ENCODE measurements around the gene METRNL.

Gene METRNL

DNA sequence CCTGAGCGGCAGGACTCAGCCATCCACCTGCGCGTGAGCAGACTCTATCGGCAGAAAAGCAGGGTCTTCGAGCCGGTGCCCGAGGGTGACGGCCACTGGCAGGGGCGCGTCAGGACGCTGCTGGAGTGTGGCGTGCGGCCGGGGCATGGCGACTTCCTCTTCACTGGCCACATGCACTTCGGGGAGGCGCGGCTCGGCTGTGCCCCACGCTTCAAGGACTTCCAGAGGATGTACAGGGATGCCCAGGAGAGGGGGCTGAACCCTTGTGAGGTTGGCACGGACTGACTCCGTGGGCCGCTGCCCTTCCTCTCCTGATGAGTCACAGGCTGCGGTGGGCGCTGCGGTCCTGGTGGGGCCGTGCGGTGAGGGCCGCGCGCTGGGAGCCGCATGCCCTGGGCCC, 14.9 kb downstream of the METRNL start:
- no peak for FAIRE-seq

DNA sequence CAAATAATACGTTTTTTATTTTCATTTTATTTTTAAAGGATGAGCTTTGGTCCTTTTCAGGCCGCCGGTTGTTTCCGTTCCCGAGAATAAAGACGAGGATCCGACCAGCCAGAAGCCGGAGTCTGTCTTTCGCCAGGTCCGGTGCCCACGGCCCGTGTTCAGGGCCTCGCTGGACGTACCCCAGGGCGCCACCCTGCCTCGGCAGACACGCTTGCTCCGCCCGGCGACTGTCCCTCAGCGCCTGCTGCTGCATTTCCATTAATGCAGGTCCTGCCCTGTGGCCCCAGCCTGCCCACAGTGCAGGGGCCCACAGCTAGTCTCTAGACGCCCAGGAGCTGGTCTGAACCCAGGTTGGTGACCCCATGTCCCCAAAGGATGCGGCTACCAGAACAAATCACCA, 15.6 kb downstream of the METRNL start:
- FAIRE-seq = no peak

DNA sequence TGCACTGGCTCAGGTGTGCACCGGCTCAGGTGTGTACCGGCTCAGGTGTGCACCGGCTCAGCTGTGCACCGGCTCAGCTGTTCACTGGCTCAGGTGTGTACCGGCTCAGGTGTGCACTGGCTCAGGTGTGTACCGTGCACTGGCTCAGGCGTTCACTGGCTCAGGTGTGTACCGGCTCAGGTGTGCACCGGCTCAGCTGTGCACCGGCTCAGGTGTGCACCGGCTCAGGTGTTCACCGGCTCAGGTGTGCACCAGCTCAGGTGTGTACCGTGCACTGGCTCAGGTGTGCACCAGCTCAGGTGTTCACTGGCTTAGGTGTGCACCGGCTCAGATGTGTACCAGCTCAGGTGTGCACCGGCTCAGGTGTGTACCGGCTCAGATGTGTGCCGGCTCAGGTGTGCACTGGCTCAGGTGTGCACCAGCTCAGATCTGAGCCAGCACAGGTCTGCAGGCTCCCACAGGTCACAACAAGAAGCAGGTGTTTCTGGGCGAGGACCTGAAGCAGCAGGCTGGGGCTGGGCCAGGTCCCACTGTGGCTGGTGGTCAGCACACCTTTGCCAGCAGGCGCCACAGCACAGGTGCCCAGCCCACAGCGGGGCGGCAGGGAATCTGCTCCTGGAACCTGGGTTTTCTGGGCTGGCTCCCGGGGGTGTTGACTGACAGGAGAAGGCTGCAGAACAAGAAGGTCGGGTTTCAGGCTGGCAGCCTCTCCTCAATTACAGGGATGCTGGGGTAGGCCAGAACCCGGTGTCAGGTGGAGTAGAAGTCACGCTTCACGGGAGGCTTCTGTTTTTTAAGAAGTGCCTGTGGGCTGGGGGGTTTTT, 17.2 kb downstream of the METRNL start:
- no peak for FAIRE-seq

DNA sequence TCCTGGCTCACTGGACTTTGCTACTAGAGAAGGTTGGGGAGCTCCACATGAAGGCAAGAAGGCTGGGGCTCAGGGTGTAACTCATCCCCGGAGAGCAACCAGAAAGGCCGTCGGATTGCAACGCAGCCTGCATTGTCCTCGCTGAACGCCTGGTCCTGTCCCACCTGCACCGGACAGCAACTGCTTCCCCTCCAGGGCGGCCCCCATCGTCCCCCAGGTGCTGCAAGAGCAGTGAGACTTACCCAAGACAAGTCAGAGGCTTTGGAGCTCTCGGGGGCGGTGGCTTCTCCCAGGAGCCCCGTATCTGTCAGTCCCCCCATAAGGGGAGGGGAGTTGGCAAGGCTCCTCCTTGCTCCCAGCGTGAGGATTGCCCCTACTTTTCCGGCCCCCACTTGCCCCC, 18.4 kb downstream of the METRNL start:
- no peak for FAIRE-seq

DNA sequence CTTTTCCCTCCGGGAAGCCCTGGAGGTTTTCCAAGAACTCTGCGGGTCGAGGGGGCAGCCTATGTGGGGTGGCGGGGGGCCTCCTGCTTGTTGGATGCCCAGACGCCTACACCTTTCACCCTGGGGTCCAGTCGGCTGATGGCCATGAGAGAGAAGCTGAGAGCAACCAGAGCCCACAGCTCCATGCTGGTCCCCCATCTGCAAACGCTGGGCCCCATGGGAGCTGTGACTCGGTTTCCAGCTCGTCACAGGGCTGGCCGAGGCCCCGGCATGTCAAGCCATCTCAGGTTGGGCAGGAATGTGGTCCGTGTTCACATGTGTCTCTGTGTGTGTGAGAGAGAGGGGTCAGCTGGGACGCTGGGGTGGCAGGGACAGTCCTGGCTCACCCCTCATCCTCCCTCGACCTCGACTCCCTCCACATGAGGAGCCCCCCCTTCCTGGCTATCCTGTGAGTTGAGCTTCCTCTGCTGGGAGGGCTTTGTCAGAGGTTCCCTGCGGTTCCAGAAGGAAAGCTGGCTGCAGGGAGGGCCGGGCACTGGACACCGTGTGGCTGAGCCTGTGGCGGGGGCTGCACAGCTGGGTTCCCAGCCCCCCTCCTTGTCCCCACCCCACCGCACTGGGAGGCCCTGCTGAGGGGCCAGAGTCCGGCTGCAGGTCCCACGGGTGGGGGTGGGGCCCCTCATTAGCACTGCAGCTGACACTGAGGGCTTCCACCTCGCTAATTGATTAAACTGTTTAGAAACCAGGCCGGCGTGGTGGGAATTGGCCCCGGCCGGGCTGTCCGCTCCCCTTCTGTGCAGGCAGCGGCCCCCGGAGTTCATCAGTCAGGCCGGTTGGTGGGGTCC, 19.1 kb downstream of the METRNL start:
- FAIRE-seq = no peak

DNA sequence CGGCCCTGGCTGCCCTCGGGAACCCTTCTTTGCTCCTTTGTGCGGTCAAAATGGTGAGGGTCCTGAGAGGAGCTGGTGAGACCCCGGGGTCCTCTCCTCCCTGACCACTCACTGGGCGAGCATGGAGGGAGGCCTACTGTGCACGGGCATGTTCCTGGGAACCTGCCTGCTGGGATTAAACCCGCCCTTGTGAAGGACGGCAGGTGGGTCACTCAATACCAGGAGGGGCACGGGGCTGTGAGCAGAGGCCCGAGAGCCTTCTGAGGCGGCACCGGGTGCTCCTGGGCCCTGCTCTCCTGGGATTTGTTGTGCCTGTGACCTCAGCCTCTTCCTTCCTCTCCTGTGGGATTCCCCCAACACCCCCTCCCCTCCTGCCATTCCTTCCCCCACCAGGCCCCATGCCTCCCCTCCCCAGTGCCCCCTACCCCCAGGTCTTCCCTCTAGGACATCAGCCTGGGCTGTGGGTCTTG, 19.7 kb downstream of the METRNL start:
- no peak for FAIRE-seq

DNA sequence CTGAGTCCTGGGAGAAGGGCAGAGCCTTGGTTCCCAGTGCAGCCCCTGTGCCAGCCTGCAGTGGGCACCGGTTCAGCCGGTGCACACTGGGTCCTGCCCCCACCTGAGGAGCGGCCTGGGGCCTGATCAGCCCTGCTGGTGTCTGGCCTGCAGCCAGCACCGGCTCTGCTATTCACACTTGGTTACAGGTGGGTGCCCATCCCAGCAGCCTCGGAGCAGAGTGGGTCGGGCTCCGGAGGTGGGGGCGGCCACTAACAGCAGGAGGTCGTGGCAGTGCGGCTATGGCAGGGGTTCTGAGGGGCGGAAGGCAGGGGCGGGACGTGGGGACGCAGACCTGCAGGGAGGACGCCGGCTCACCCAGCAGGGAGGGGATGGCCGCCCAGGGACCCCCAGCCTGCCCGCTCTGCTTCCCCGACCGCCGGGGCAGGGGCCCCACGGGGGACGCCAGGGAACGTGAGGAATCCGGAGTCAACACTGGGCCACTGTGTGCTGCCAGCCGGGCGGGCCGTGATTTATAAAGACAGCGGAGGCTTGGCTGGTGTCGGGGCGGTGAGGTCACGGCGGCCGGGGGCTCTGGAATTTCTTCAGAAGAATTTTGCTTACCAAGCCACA, 20.3 kb downstream of the METRNL start:
- FAIRE-seq = no peak

DNA sequence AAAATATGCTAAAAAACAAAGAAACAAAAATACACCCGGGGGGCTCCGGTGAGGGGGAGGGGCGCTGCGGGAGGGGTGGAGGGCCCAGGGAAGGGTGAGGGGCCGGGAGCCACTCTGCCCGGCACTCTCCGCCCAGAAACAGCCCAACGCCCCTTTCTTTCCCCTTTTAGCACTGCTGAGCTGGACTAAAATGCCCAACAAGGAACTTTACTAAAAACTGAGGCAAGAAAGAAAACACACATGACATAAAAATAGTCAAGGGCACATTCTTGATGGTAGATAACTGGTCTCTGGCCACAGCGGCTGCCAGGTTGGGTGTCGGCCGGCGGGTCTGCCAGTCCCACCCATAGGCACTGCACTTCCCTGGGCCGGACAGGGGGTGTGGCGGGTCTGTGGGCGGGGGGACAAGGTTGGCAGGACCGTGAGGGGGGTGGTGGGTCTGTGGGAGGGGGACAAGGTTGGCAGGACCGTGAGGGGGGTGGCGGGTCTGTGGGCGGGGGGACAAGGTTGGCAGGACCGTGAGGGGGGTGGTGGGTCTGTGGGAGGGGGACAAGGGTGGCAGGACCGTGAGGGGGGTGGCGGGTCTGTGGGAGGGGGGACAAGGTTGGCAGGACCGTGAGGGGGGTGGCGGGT, 20.9 kb downstream of the METRNL start:
- no peak for FAIRE-seq

DNA sequence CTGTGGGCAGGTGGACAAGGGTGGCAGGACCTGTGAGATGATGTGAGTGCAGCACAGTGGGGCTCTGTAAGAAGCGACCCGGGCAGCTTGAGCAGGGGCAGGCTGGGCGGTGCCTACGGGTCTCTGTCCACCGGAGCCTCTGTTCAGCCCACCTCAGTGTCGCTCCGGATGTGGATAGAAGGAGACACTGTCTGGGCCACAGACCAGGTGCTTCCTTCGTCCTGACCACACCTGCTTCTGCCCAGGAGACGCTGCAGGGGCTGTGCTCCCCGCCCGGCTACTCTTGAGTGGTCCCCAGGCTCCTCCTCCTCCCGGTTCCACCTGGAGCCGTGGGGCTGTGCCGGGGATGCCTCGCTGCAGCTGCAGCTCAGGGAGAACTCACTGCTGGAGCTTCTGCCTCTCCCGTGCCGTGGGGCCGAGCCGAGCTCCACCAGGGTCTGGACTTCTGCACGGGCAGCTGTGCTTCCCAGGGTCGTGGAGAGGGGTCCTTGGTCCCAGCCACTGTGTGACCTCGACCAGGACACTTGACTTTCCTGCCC, 21.5 kb downstream of the METRNL start:
- no peak for FAIRE-seq

DNA sequence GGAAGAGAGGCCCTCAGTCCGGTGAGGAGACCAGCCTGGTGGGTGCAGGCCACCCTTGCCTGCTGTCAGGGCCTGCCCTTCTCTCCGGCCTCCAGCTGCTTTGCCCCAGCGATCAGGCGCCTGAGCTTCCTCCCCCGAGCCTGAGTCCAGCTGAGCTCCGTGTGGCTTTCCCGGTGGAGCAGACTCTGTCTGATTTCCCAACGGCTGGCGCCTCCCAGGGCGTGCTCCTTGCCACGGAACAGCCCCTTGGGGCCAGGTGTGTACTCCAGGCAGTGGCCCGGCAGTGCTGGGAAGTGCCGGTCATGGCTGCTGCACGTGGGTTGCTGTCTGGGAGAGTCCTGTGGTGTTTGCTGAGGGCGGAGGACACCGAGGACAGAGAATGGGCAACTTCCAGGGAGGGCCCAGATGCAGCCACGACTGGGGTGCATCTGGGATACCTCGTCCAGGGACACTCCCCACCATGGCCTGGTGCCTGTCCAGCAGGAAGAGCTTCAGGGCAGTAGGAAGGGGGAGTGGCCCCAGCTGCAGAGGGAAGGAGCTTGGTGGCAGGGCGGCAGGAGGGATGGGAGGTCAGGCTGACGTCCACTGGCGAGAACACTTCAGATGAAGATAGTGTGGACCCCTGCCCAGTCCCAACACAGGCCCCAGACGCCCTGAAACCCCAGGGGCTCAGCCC, 22.5 kb downstream of the METRNL start:
- FAIRE-seq = no peak

DNA sequence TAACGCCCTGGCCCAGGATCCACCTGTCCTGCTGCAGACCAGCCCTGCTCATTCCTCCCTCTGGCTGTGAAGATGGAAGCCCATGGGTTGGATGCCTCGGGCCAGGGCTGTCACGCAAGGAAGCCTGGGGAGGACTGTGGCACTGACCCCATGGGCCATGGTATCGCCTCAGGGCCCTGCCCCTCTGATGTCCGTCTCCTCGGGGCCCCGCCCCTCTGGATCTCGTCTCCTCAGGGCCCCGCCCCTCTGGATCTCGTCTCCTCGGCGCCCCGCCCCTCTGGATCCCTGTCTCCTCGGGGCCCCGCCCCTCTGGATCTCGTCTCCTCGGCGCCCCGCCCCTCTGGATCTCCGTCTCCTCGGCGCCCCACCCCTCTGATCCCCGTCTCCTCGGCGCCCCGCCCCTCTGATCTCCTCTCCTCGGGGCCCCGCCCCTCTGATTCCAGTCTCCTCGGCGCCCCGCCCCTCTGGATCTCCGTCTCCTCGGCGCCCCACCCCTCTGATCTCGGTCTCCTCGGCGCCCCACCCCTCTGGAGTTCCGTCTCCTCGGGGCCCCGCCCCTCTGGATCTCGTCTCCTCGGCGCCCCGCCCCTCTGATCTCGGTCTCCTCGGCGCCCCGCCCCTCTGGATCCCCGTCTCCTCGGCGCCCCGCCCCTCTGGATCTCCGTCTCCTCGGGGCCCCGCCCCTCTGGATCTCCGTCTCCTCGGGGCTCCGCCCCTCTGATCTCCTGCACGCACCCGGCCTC, 24.0 kb downstream of the METRNL start:
- no peak for FAIRE-seq

DNA sequence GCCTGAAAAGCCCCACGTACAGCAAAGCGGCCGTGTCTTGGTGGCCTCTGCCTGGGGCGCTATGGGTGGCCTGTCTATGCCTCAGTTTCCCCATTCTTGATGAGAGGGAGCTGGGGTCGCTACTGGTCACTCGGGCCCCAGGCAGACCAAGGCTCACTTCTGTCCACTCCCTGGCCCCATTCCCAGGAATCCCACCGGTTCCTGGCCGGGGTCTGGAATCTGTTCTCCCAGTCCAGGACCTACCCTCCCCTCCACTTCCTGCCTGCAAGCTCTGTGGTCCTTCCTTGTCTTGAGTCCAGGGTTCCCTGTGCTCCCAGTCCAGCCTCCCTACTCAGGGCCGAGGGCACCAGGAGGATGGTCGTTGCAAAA, 24.5 kb downstream of the METRNL start:
- FAIRE-seq = no peak

DNA sequence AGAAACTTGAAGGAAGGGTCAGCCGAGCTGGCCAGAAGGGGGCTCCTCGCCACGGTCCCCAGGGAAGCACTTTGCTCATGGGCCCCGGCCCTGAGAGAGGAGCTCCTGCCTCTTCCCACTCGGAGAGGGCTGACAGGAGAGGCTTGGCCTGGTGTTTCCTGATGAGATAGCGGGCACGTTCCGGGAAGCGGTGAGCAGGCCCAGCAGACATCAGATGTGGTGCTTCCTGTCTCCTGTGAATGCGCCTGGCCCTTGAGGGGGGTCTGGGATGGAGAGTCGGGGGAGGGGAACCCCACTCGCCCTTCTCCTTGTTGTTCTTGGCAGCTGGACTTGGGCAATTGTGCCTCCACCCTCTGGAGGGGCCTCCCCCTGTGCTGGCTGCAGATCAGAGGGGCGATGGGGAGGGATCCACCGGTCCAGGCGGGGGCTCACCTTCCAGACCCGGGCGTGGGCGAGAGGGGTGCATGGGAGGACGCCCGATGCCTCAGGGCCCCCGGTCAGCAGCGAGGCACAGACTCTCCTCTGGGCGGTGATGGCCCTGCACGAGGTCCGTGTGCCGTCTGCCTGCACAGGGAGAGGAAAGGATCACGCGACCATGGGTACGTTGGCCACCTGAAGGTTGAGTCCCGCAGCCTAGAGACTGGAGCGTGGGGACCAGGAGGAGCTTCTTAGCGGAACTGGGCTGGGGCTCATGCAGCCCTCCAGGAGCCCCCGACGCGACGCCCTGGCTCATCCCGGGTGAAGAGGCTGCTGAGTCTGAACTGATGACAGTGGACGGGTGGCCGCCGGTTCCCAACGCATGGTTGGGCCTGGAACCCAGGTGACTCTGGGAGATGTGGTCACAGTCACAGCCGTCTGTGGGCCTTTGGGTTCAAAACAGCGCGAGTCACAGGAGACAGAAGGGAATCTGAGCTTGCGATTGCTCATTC, 25.4 kb downstream of the METRNL start:
- no peak for FAIRE-seq

DNA sequence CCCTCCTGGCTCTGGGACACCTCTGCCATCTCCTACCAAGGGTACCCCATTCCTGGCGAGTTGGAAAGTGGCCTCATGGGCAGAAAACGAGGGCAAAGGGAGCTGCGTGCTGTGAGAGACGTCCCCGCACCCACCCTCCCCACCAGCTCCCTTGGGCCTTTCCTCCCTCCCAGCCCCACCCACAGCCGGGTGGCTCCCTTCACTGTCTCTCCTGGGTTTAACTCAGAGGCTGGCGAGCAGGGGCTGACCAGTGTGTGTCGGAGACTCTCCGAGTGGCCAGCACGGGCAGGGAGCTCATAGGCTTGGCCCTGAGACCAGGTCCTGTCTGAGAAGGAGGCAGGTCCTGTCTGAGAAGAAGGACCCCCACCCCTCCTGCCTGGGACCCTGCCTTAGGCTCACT, 26.1 kb downstream of the METRNL start:
- no peak for FAIRE-seq

DNA sequence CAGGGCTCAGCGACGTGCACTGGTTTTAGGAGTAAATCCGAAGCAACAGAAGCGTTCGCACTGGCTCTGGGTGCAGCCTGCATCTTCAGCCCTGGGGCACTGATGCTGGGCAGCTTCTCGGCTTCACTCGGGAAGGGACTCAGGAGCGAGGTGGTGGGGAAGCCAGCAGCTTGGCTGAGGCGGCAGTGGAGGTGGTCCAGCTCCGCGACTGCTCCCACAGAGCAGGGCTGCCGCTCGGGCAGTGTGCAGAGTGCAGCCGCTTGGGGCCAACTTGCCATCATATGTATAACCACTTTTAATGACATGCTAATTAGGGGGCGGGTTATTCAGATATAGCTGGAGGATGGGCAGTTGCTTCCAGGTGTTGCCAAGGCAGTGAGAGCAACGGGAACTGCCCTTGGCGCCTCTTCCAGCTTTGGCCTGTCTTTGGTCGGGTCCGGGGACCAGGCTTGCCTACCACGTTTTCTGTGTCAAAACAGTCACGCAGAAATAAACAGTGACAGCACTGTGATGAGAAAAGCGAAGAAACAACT, 26.7 kb downstream of the METRNL start:
- no peak for FAIRE-seq

DNA sequence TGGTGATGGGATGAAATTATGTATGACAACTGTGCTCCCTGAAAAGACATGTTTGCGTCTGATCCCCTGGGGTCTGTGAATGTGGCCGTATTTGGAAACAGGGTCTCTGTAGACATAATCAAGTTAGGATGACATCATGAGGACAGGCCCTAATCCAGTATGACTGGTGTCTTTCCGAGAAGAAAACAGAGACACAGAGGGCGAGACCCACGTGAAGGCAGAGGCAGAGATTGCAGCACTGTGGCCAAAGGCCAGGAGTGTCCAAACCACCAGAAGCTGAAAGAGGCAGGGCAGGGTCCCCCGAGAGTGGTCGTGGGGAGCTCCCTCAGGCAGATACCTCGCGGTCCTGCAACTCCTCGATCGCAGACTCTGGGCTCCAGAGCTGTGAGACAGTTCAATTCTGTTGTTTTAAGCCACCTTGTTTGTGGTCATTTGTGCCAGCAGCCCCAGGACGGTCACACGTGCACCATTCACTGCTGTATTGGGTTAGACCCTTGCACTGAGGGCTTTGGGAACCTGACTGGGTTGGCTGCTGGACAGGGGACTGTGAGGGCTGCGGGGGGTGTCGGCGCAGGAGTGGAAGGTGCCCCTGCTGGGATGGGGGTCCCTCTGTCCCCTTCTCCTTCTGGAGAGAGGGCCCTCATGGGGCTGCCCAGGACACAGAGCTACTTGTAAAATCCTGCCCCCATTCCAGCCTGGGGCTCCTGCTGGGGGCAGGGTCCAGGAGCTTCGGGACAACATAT, 27.7 kb downstream of the METRNL start:
- FAIRE-seq = no peak

DNA sequence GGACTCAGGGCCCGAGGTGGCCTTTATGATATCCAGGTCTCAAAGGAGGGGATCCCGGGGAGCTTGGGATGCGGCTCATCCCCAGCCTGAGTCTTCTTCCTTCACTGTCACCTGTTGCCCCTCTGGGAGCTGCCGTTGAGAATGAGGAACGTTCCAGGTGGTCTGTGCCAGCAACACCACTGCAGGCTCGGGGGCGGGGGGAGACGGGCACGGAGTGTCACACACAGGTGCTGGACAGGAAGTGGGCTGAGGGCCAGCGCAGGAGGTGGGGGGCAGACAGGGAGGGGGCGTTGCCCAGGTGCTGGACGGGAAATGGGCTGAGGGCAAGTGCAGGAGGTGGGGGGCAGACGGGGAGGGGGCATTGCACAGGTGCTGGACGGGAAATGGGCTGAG, 28.2 kb downstream of the METRNL start:
- no peak for FAIRE-seq

DNA sequence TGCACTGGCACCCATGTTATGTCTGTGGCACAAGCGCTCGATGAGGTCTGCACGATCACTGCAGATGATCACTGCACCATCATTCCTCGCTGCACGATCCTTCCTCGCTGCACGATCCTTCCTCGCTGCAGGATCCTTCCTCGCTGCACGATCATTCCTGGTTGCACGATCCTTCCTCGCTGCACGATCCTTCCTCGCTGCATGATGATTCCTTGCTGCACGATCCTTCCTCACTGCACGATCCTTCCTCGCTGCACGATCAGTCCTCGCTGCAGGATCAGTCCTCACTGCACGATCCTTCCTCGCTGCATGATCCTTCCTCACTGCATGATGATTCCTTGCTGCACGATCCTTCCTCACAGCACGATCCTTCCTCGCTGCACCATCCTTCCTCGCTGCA, 29.3 kb downstream of the METRNL start:
- FAIRE-seq = no peak

DNA sequence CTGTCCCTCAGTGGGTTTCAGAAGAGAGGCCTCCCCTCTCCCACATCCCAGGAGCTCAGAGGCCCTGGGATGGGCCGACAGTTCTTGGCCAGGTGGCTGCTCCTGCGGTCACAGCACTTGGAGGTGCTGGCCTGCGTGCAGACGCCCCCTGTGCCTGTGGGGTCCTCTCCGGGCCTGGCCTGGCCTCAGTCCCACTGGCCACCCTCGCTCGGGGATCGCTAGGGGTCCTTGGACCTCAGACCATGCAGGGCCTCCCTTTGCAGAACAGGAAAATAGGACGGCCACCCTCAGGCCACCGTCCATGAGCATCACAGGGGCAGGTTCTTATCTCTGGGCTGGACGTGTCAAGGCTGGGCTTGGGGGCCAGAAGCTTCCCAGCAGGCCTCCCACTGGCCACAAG, 30.0 kb downstream of the METRNL start:
- FAIRE-seq = no peak

All from endometrium (tissue), 2 donors.